Measurements from ENCODE around the gene EGLN1. TPM values are rescaled to one million over a fixed set of nuclear protein-coding genes. Genes with fewer than 3 reads are reported as not detected.

The EGLN1 gene
- total and polyA plus RNA-seq, 10 of the 15 experiments (the other 5 are each of a cell fraction or from before 2014, with no cell fraction given), result 2.4 to 46.6 (median 8.7) TPM

GRCh38 chr1:231315887-231316286, 106.2 kb downstream of the EGLN1 start:
- Histone ChIP-seq H4K20me1 (ENCODE audit: control insufficient read depth, insufficient read depth) (no peaks in the 10 kb centered on the region), H3K36me3 (ENCODE audit: control insufficient read depth in 2 of 2, insufficient read depth in 2 of 2, low read length in 1 of 2) (no peaks in the 10 kb centered on the region), H3K4me3 (no peak overlapping the region), H3K9me3 (replicated peaks; ENCODE audit: control insufficient read depth, insufficient read depth, low read length) (no peaks in the 10 kb centered on the region), H3K27ac (ENCODE audit: control insufficient read depth, insufficient read depth) (no peak overlapping the region), H3K4me2 (ENCODE audit: control insufficient read depth, insufficient read depth) (no peak overlapping the region), H3K4me1 (ENCODE audit: control insufficient read depth, insufficient read depth, low read length) (no peaks in the 10 kb centered on the region), H3K79me2 (ENCODE audit: control insufficient read depth, insufficient read depth, low read length) (no peaks in the 10 kb centered on the region), H2AFZ (ENCODE audit: control insufficient read depth, low read depth, low read length) (no peak overlapping the region), H3K27me3 (replicated peaks in 1 of 2; ENCODE audit: control insufficient read depth in 2 of 2, insufficient read depth in 2 of 2, low read length in 1 of 2) (no peaks in the 10 kb centered on the region), H3K9ac (ENCODE audit: control insufficient read depth, insufficient read depth, low read length) (no peak overlapping the region)
- TF ChIP-seq NR2C2 (IDR thresholded peaks at IDR 0.05; ENCODE audit: borderline replicate concordance, control insufficient read depth, insufficient read length, low read depth) (no peak), POLR2AphosphoS5 (IDR thresholded peaks at IDR 0.05; ENCODE audit: low read length) (no peak), RAD21 (IDR thresholded peaks at IDR 0.05; ENCODE audit: insufficient read depth, low read depth, low read length) (peak; percentile 75), SREBF2 (IDR thresholded peaks at IDR 0.05; ENCODE audit: low read length) (no peak), SMC3 (IDR thresholded peaks at IDR 0.05; ENCODE audit: borderline replicate concordance, low read length) (peak; percentile 65), YY1 (IDR thresholded peaks at IDR 0.05; ENCODE audit: low read depth, low read length) (0 out of 2 replicates have a peak, but pooled peaks have one; percentile 25), ZZZ3 (IDR thresholded peaks at IDR 0.05; ENCODE audit: control insufficient read depth, insufficient read length, low read depth) (no peak)
- TF ChIP-seq, protein P1, sequence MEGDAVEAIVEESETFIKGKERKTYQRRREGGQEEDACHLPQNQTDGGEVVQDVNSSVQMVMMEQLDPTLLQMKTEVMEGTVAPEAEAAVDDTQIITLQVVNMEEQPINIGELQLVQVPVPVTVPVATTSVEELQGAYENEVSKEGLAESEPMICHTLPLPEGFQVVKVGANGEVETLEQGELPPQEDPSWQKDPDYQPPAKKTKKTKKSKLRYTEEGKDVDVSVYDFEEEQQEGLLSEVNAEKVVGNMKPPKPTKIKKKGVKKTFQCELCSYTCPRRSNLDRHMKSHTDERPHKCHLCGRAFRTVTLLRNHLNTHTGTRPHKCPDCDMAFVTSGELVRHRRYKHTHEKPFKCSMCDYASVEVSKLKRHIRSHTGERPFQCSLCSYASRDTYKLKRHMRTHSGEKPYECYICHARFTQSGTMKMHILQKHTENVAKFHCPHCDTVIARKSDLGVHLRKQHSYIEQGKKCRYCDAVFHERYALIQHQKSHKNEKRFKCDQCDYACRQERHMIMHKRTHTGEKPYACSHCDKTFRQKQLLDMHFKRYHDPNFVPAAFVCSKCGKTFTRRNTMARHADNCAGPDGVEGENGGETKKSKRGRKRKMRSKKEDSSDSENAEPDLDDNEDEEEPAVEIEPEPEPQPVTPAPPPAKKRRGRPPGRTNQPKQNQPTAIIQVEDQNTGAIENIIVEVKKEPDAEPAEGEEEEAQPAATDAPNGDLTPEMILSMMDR (IDR thresholded peaks at IDR 0.05 in 2 of 3, conservative IDR thresholded peaks at IDR 0.05 in 1 of 3; ENCODE audit: control insufficient read depth in 2 of 3, extremely low read depth in 1 of 3, insufficient read depth in 1 of 3, low read depth in 3 of 3, low read length in 3 of 3), result peak; percentile 71 to 84 (median 82)
- TF ChIP-seq, protein P2, sequence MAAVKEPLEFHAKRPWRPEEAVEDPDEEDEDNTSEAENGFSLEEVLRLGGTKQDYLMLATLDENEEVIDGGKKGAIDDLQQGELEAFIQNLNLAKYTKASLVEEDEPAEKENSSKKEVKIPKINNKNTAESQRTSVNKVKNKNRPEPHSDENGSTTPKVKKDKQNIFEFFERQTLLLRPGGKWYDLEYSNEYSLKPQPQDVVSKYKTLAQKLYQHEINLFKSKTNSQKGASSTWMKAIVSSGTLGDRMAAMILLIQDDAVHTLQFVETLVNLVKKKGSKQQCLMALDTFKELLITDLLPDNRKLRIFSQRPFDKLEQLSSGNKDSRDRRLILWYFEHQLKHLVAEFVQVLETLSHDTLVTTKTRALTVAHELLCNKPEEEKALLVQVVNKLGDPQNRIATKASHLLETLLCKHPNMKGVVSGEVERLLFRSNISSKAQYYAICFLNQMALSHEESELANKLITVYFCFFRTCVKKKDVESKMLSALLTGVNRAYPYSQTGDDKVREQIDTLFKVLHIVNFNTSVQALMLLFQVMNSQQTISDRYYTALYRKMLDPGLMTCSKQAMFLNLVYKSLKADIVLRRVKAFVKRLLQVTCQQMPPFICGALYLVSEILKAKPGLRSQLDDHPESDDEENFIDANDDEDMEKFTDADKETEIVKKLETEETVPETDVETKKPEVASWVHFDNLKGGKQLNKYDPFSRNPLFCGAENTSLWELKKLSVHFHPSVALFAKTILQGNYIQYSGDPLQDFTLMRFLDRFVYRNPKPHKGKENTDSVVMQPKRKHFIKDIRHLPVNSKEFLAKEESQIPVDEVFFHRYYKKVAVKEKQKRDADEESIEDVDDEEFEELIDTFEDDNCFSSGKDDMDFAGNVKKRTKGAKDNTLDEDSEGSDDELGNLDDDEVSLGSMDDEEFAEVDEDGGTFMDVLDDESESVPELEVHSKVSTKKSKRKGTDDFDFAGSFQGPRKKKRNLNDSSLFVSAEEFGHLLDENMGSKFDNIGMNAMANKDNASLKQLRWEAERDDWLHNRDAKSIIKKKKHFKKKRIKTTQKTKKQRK (IDR thresholded peaks at IDR 0.05; ENCODE audit: low read depth, low read length), result no peak
- ChIA-PET POLR2A (interaction anchor here (0.7 kb wide), 1 partner anchor 74 kb away, joined by 3 read pairs; no protein-coding TSS in a partner anchor), RAD21 (ENCODE audit: unreplicated experiment) (interaction anchor here (0.6 to 1.0 kb wide), 5 partner anchors 22 to 442 kb away, joined by 3 to 4 read pairs (median 3); partner anchors contain the start of gene SPRTN), CTCF (interaction anchor here (0.7 to 4.5 kb wide), 12 partner anchors 9 to 297 kb away, joined by 3 to 28 read pairs (median 4); partner anchors contain the start of genes EXOC8 and SPRTN), SMC1A (ENCODE audit: uncharacterized antibody, unreplicated experiment) (interaction anchor here (0.6 to 1.5 kb wide), 9 partner anchors 18 to 290 kb away, joined by 3 to 5 read pairs (median 4); partner anchors contain the start of gene EXOC8)
- intact Hi-C loops (cut with micrococcal nuclease; ENCODE audit: unreplicated experiment), result no loop called here
- FAIRE-seq (no peak), ATAC-seq (peak; percentile 99), DNase-seq (ENCODE audit: low read depth, low spot score) (no peak)
- no TSS peak for BruUV-seq (replicated peaks)
- in situ Hi-C loops (cut with MboI), result no loop called here
- 38% methylated on average over 11 of the region's 11 CpGs for WGBS (ENCODE audit: insufficient coverage, insufficient replicate concordance, low lambda C conversion rate, missing lambda C conversion rate)

Other genes with a start within 250 kb of the EGLN1 start
- 48.9 and 63.9 TPM in 2 replicates for gene GNPAT, start 181.1 kb downstream of the EGLN1 start, total RNA-seq (2014; rRNA removed)
- gene GNPAT, start 181.1 kb downstream of the EGLN1 start, total RNA-seq (2014; rRNA removed; fragmentation: Illumina TruSeq; extraction: Trizol), result 48.7 and 49.6 TPM in 2 replicates
- 37.7 and 44.0 TPM in 2 replicates for gene GNPAT, start 181.1 kb downstream of the EGLN1 start, total RNA-seq (2021)
- 57.0 and 83.1 TPM in 2 replicates for gene GNPAT, start 181.1 kb downstream of the EGLN1 start, polyA plus RNA-seq (2011; rRNA removed)
- gene GNPAT, start 181.1 kb downstream of the EGLN1 start, polyA plus RNA-seq (2014; fragmentation: Illumina TruSeq; extraction: Trizol), result 45.6 and 51.4 TPM in 2 replicates
- gene GNPAT, start 181.1 kb downstream of the EGLN1 start, polyA plus RNA-seq (2014; fragmentation: Nextera tagmentation; extraction: Ambion mirVana), result 10 to 100 TPM; 24.0 to 30.1 TPM
- 33.9 and 43.2 TPM in 2 replicates for gene GNPAT, start 181.1 kb downstream of the EGLN1 start, polyA plus RNA-seq (2014; rRNA removed)
- gene GNPAT, start 181.1 kb downstream of the EGLN1 start, polyA plus RNA-seq (2016; fragmentation: Nextera tagmentation; extraction: Ambion mirVana), result 10 to 100 TPM; 67.9 to 70.6 TPM
- gene EXOC8, start 84.4 kb downstream of the EGLN1 start, total RNA-seq (2014; rRNA removed), result 7.6 and 8.6 TPM in 2 replicates
- gene EXOC8, start 84.4 kb downstream of the EGLN1 start, total RNA-seq (2014; rRNA removed; fragmentation: Illumina TruSeq; extraction: Trizol), result 10.6 and 11.3 TPM in 2 replicates
- gene EXOC8, start 84.4 kb downstream of the EGLN1 start, total RNA-seq (2021), result 11.3 and 11.4 TPM in 2 replicates
- gene EXOC8, start 84.4 kb downstream of the EGLN1 start, polyA plus RNA-seq (2011; rRNA removed), result 5.8 and 7.7 TPM in 2 replicates
- gene EXOC8, start 84.4 kb downstream of the EGLN1 start, polyA plus RNA-seq (2014; fragmentation: Illumina TruSeq; extraction: Trizol), result 7.3 and 8.0 TPM in 2 replicates
- 1 to 10 TPM; 2.0 to 3.2 TPM for gene EXOC8, start 84.4 kb downstream of the EGLN1 start, polyA plus RNA-seq (2014; fragmentation: Nextera tagmentation; extraction: Ambion mirVana)
- gene EXOC8, start 84.4 kb downstream of the EGLN1 start, polyA plus RNA-seq (2014; rRNA removed), result 6.0 and 6.8 TPM in 2 replicates
- gene EXOC8, start 84.4 kb downstream of the EGLN1 start, polyA plus RNA-seq (2016; fragmentation: Nextera tagmentation; extraction: Ambion mirVana), result 1 to 10 TPM; 4.2 to 4.4 TPM
- 11.7 and 12.5 TPM in 2 replicates for gene SPRTN, start 84.0 kb downstream of the EGLN1 start, total RNA-seq (2014; rRNA removed)
- gene SPRTN, start 84.0 kb downstream of the EGLN1 start, total RNA-seq (2014; rRNA removed; fragmentation: Illumina TruSeq; extraction: Trizol), result 14.7 and 16.5 TPM in 2 replicates
- gene SPRTN, start 84.0 kb downstream of the EGLN1 start, total RNA-seq (2021), result 11.9 and 12.1 TPM in 2 replicates
- gene SPRTN, start 84.0 kb downstream of the EGLN1 start, polyA plus RNA-seq (2011; rRNA removed), result 7.1 and 7.2 TPM in 2 replicates
- gene SPRTN, start 84.0 kb downstream of the EGLN1 start, polyA plus RNA-seq (2014; fragmentation: Illumina TruSeq; extraction: Trizol), result 9.6 and 11.1 TPM in 2 replicates
- 1 to 10 TPM; 4.4 to 5.9 TPM for gene SPRTN, start 84.0 kb downstream of the EGLN1 start, polyA plus RNA-seq (2014; fragmentation: Nextera tagmentation; extraction: Ambion mirVana)
- gene SPRTN, start 84.0 kb downstream of the EGLN1 start, polyA plus RNA-seq (2014; rRNA removed), result 7.2 and 12.2 TPM in 2 replicates
- 10 to 100 TPM; 12.8 to 13.9 TPM for gene SPRTN, start 84.0 kb downstream of the EGLN1 start, polyA plus RNA-seq (2016; fragmentation: Nextera tagmentation; extraction: Ambion mirVana)
- 25.4 and 29.3 TPM in 2 replicates for gene TSNAX, start 106.4 kb upstream of the EGLN1 start, total RNA-seq (2014; rRNA removed)
- 46.4 and 47.0 TPM in 2 replicates for gene TSNAX, start 106.4 kb upstream of the EGLN1 start, total RNA-seq (2014; rRNA removed; fragmentation: Illumina TruSeq; extraction: Trizol)
- gene TSNAX, start 106.4 kb upstream of the EGLN1 start, total RNA-seq (2021), result 26.5 and 30.3 TPM in 2 replicates
- gene TSNAX, start 106.4 kb upstream of the EGLN1 start, polyA plus RNA-seq (2011; rRNA removed), result 27.8 and 43.7 TPM in 2 replicates
- 36.2 and 44.6 TPM in 2 replicates for gene TSNAX, start 106.4 kb upstream of the EGLN1 start, polyA plus RNA-seq (2014; fragmentation: Illumina TruSeq; extraction: Trizol)
- 10 to 100 TPM; 35.0 to 42.4 TPM for gene TSNAX, start 106.4 kb upstream of the EGLN1 start, polyA plus RNA-seq (2014; fragmentation: Nextera tagmentation; extraction: Ambion mirVana)
- gene TSNAX, start 106.4 kb upstream of the EGLN1 start, polyA plus RNA-seq (2014; rRNA removed), result 21.6 and 24.8 TPM in 2 replicates
- 10 to 100 TPM; 47.0 to 49.7 TPM for gene TSNAX, start 106.4 kb upstream of the EGLN1 start, polyA plus RNA-seq (2016; fragmentation: Nextera tagmentation; extraction: Ambion mirVana)
- 0.34 and 0.38 TPM in 2 replicates for gene DISC1, start 204.5 kb upstream of the EGLN1 start, total RNA-seq (2014; rRNA removed)
- gene DISC1, start 204.5 kb upstream of the EGLN1 start, total RNA-seq (2014; rRNA removed; fragmentation: Illumina TruSeq; extraction: Trizol), result 0.09 and 0.37 TPM in 2 replicates
- gene DISC1, start 204.5 kb upstream of the EGLN1 start, total RNA-seq (2021), result 0.61 and 0.72 TPM in 2 replicates
- gene DISC1, start 204.5 kb upstream of the EGLN1 start, polyA plus RNA-seq (2011; rRNA removed), result 0.14 and 0.16 TPM in 2 replicates
- 0.08 and 0.16 TPM in 2 replicates for gene DISC1, start 204.5 kb upstream of the EGLN1 start, polyA plus RNA-seq (2014; fragmentation: Illumina TruSeq; extraction: Trizol)
- under 1 TPM in 1 of 2 experiments, not detected in 1; 0.05 TPM for gene DISC1, start 204.5 kb upstream of the EGLN1 start, polyA plus RNA-seq (2014; fragmentation: Nextera tagmentation; extraction: Ambion mirVana)
- gene DISC1, start 204.5 kb upstream of the EGLN1 start, polyA plus RNA-seq (2014; rRNA removed), result 0.18 and 0.68 TPM in 2 replicates
- under 1 TPM; 0.19 TPM for gene DISC1, start 204.5 kb upstream of the EGLN1 start, polyA plus RNA-seq (2016; fragmentation: Nextera tagmentation; extraction: Ambion mirVana)

All from GM12878 (cell line).